PFSK-1 (cell line): ENCODE measurements around the gene CDK1.

ENCODE experiments used
- FOXP2 ChIP-seq: optimal IDR thresholded peaks from 2 replicates; pipeline ENCODE3; 2011; ENCODE audit warnings: borderline replicate concordance, control low read depth, inconsistent platforms; ENCODE audit not compliant: insufficient read depth; ENCODE audit errors: extremely low read length, extremely low read depth
- POLR2AphosphoS5 ChIP-seq: IDR thresholded peaks from 2 replicates; pipeline ENCODE4 v1.6.1; 2012; ENCODE audit warnings: low read depth, mild to moderate bottlenecking, control low read depth, low read length, moderate library complexity
- REST ChIP-seq, 2 experiments: IDR thresholded peaks; 2 replicates each; pipeline versions ENCODE4 v1.6.1 to v1.8.0; 2011 to 2012; ENCODE audit warnings: low read depth in 2 of 2, low read length in 2 of 2, control low read depth in 1 of 2, inconsistent platforms in 1 of 2, mild to moderate bottlenecking in 1 of 2, moderate library complexity in 1 of 2; ENCODE audit not compliant: insufficient read depth in 1 of 2
- SIN3A ChIP-seq: IDR thresholded peaks from 2 replicates; pipeline ENCODE4 v1.6.1; 2012; ENCODE audit warnings: mild to moderate bottlenecking, low read length, moderate library complexity, borderline replicate concordance; ENCODE audit not compliant: insufficient read depth
- TAF1 ChIP-seq: IDR thresholded peaks from 2 replicates; pipeline ENCODE4 v1.6.1; 2012; ENCODE audit warnings: low read length, control low read depth, borderline replicate concordance; ENCODE audit not compliant: insufficient read depth

The CDK1 gene

GRCh38 chr10:60732807-60733516, 45.3 kb upstream of the CDK1 start:
- TF ChIP-seq SIN3A (no peak), POLR2AphosphoS5 (no peak), REST (IDR thresholded peaks at IDR 0.05; ENCODE audit: insufficient read depth in 1 of 2, low read depth in 2 of 2, low read length in 2 of 2) (no peak), TAF1 (no peak), FOXP2 (no peak)

GRCh38 chr10:60733517-60733822, 44.8 kb upstream of the CDK1 start:
- TF ChIP-seq REST (IDR thresholded peaks at IDR 0.05; ENCODE audit: insufficient read depth in 1 of 2, low read depth in 2 of 2, low read length in 2 of 2) = no peak
- TF ChIP-seq FOXP2 = no peak
- TF ChIP-seq TAF1 = no peak
- no peak for TF ChIP-seq POLR2AphosphoS5
- no peak for TF ChIP-seq SIN3A

GRCh38 chr10:60733826-60734225, 44.5 kb upstream of the CDK1 start:
- no peak for TF ChIP-seq SIN3A

- no peak for TF ChIP-seq FOXP2
- TF ChIP-seq SIN3A = no peak
- no peak for TF ChIP-seq TAF1
- TF ChIP-seq POLR2AphosphoS5 = no peak
- TF ChIP-seq REST (IDR thresholded peaks at IDR 0.05; ENCODE audit: insufficient read depth in 1 of 2, low read depth in 2 of 2, low read length in 2 of 2) = no peak
Observed at GRCh38 chr10:60734226-60734625, 44.1 kb upstream of the CDK1 start.

GRCh38 chr10:60735244-60735643, 43.0 kb upstream of the CDK1 start:
- no peak for TF ChIP-seq TAF1
- TF ChIP-seq REST (IDR thresholded peaks at IDR 0.05; ENCODE audit: insufficient read depth in 1 of 2, low read depth in 2 of 2, low read length in 2 of 2) = no peak
- TF ChIP-seq POLR2AphosphoS5 = no peak
